Urinary bladder (tissue), 4 donors: ENCODE results near the gene TOLLIP. TPM values are rescaled to one million over a fixed set of nuclear protein-coding genes. Genes with fewer than 3 reads are reported as not detected.
"Not testable (repeated sequence)": the region's sequence is repeated elsewhere in the genome, so short reads cannot be mapped to it uniquely, and the experiment has no call there.

Experiments used
- DNase-seq: peaks from one replicate; pipeline ENCODE4 v3.0.0-alpha.2; 2015; ENCODE audit errors: extremely low spot score
- H3K27ac ChIP-seq: one replicate; pipeline ENCODE4 v1.5.1; 2013; ENCODE audit warnings: low read depth, mild to moderate bottlenecking, moderate library complexity
- H3K36me3 ChIP-seq: one replicate; pipeline ENCODE4 v1.6.1; 2013; ENCODE audit warnings: mild to moderate bottlenecking, moderate library complexity; ENCODE audit not compliant: insufficient read depth
- H3K4me1 ChIP-seq: one replicate; pipeline ENCODE4 v1.6.1; 2013; ENCODE audit warnings: mild to moderate bottlenecking, moderate library complexity; ENCODE audit not compliant: insufficient read depth
- H3K4me3 ChIP-seq: one replicate; pipeline ENCODE4 v1.5.1; 2013; ENCODE audit warnings: low read depth, low read length
- WGBS: extraction: QIAGEN DNeasy Blood & Tissue Kit; methylation state at CpG from one replicate; pipeline ENCODE4 v1.1.7; 2013; 5-methylcytosine and 5-hydroxymethylcytosine counted together
- polyA plus RNA-seq: library from polyadenylated mRNA; stranded (reverse); fragments of 200-250 nt; gene quantifications from one replicate; pipeline ENCODE4 v1.2.3, GENCODE V29; 2013
- total RNA-seq: library from RNA; depleted of rRNA; stranded (reverse); fragments of >200 nt; gene quantifications from one replicate; pipeline ENCODE4 v1.2.3, GENCODE V29; 2014
- donor health status: healthy with polysubstance abuse.
- donor health status: healthy.

TOLLIP gene
- total and polyA plus RNA-seq, 2 donors: 13.6 to 53.4 TPM

- H3K27ac ChIP-seq, H3K4me1 ChIP-seq, H3K36me3 ChIP-seq, DNase-seq, H3K4me3 ChIP-seq: not testable (repeated sequence)
- WGBS: 98% methylated on average over 11 of the region's 18 CpGs
These were observed 60.5 kb downstream of the TOLLIP start for GRCh38 chr11:1248951-1249350.

GRCh38 chr11:1247026-1247425, 62.4 kb downstream of the TOLLIP start:
- not testable (repeated sequence) for DNase-seq, H3K4me3 ChIP-seq, H3K36me3 ChIP-seq, H3K27ac ChIP-seq, H3K4me1 ChIP-seq
- 90% methylated on average over 14 of the region's 14 CpGs for WGBS

- not testable (repeated sequence) for H3K4me1 ChIP-seq, H3K27ac ChIP-seq, H3K36me3 ChIP-seq, H3K4me3 ChIP-seq, DNase-seq
- WGBS: 90% methylated on average over 14 of the region's 14 CpGs
These were observed 63.1 kb downstream of the TOLLIP start for GRCh38 chr11:1246301-1246700.

- not testable (repeated sequence) for DNase-seq, H3K4me1 ChIP-seq, H3K36me3 ChIP-seq, H3K4me3 ChIP-seq, H3K27ac ChIP-seq
- 94% methylated on average over 13 of the region's 14 CpGs for WGBS
These were observed 63.7 kb downstream of the TOLLIP start for GRCh38 chr11:1245717-1246116.

- not testable (repeated sequence) for DNase-seq, H3K27ac ChIP-seq, H3K4me3 ChIP-seq, H3K36me3 ChIP-seq, H3K4me1 ChIP-seq
- 98% methylated on average over 9 of the region's 9 CpGs for WGBS
These were observed 64.9 kb downstream of the TOLLIP start for GRCh38 chr11:1244557-1244956.

- DNase-seq, H3K4me3 ChIP-seq, H3K4me1 ChIP-seq, H3K36me3 ChIP-seq, H3K27ac ChIP-seq: not testable (repeated sequence)
- WGBS: 96% methylated on average over 12 of the region's 18 CpGs
These were observed 65.9 kb downstream of the TOLLIP start for GRCh38 chr11:1243521-1243920.

GRCh38 chr11:1242751-1243150, 66.7 kb downstream of the TOLLIP start:
- not testable (repeated sequence) for H3K27ac ChIP-seq, H3K4me1 ChIP-seq, H3K4me3 ChIP-seq, DNase-seq, H3K36me3 ChIP-seq
- WGBS: 92% methylated on average over 10 of the region's 11 CpGs

GRCh38 chr11:1242289-1242688, 67.1 kb downstream of the TOLLIP start:
- no peak overlapping the region for H3K4me3 ChIP-seq
- no peak overlapping the region for H3K27ac ChIP-seq
- no peaks in the 10 kb centered on the region for H3K36me3 ChIP-seq
- 89% methylated on average over 20 of the region's 20 CpGs for WGBS
- no peak for DNase-seq
- H3K4me1 ChIP-seq: no peaks in the 10 kb centered on the region

- Histone ChIP-seq H3K36me3 (no peaks in the 10 kb centered on the region), H3K27ac (no peak overlapping the region), H3K4me1 (no peaks in the 10 kb centered on the region), H3K4me3 (no peak overlapping the region)
- WGBS: 95% methylated on average over 20 of the region's 20 CpGs
- DNase-seq: no peak
These were observed 67.7 kb downstream of the TOLLIP start for GRCh38 chr11:1241706-1242105.

GRCh38 chr11:1240771-1241170, 68.7 kb downstream of the TOLLIP start:
- no peak for DNase-seq
- H3K4me1 ChIP-seq: no peaks in the 10 kb centered on the region
- no peak overlapping the region for H3K27ac ChIP-seq
- no peak overlapping the region for H3K4me3 ChIP-seq
- no peaks in the 10 kb centered on the region for H3K36me3 ChIP-seq
- 94% methylated on average over 25 of the region's 25 CpGs for WGBS

- no peaks in the 10 kb centered on the region for H3K36me3 ChIP-seq
- 83% methylated on average over 23 of the region's 23 CpGs for whole genome bisulfite sequencing
- no peak overlapping the region for H3K4me3 ChIP-seq
- H3K4me1 ChIP-seq: no peaks in the 10 kb centered on the region
- DNase-seq: no peak
- H3K27ac ChIP-seq: no peak overlapping the region
These were observed 69.7 kb downstream of the TOLLIP start for GRCh38 chr11:1239596-1240205.

GRCh38 chr11:1238767-1239595, 70.5 kb downstream of the TOLLIP start:
- DNase-seq: no peak
- Histone ChIP-seq H3K4me3 (no peak overlapping the region), H3K4me1 (no peaks in the 10 kb centered on the region), H3K27ac (no peak overlapping the region), H3K36me3 (no peaks in the 10 kb centered on the region)
- WGBS: 59% methylated on average over 34 of the region's 34 CpGs

- H3K4me1 ChIP-seq: no peaks in the 10 kb centered on the region
- no peak overlapping the region for H3K27ac ChIP-seq
- H3K4me3 ChIP-seq: no peak overlapping the region
- no peaks in the 10 kb centered on the region for H3K36me3 ChIP-seq
- WGBS: 81% methylated on average over 10 of the region's 10 CpGs
- DNase-seq: no peak
These were observed 71.6 kb downstream of the TOLLIP start for GRCh38 chr11:1237851-1238250.

GRCh38 chr11:1237128-1237580, 72.3 kb downstream of the TOLLIP start:
- no peak overlapping the region for H3K4me3 ChIP-seq
- 80% methylated on average over 13 of the region's 13 CpGs for WGBS
- no peaks in the 10 kb centered on the region for H3K36me3 ChIP-seq
- no peaks in the 10 kb centered on the region for H3K4me1 ChIP-seq
- DNase-seq: no peak
- H3K27ac ChIP-seq: no peak overlapping the region
